NCI-H524 (cell line): ENCODE results near the gene TUBB2B.

Experiments
- DNase-seq, 2 experiments: peaks; one replicate each; lab custom pipeline; 2025; lab: John Stamatoyannopoulos, UW

TUBB2B gene

GRCh38 chr6:3232017-3232945 is 4.8 kb upstream of the TUBB2B start:
- peak in 1 of 2 experiments; percentile 57 for DNase-seq

DNA sequence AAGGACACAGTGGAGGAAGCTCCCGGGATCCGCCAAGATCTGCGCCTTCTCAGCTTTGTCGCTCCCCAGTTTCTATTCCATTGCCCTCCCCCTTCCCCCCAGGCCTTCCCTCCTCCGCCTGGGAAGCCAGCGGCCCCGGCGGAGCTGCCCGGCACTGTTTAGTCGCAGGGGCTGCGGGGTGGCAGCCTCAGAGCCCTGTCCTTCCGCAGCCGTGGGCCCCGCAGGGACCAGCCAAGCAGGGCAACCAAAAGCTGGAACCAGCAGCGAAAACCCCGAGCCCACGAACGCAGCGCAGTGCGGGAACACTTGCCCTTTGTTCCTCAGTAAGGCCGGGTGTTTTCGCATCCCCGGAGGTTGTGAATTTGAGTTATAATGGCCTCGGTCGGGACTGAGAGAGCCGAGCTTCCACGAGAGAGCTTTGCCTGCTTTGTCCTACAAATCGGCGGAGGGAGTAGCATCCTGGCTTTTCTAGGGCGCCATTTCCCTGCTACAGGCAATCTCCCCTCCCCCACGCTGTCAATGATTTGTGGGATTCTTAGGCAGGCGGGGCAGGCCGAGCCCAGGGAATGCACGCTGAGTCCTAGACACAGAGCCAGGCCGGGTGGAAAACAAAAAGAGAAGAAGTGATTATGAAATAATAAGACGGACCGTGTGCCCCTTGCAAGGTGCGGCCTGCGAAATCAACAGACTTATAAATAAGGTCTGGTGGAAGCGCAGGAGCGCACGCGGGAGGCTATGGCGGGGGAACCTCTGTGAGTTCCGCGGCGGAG is 4.0 kb upstream of the TUBB2B start:
- DNase-seq = peak; percentile 86 to 87

DNA sequence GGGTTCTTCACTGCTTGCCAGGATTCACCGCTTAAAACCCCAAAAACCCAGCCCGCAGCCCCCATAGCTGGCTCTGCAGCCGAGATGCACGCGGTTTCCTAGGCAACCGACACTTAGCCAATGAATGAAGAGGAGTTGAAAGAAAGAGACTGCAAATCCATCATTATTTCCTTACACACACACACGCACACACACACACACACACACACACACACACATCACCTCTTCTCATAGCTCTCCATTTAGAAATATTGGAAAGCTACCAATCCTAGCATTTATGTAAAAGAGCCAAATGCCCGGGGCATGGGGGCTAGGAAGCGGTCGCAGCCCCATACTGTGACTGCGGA is 3.4 kb upstream of the TUBB2B start:
- peak; percentile 82 to 84 for DNase-seq

GRCh38 chr6:3230256-3230882 is 2.9 kb upstream of the TUBB2B start:
- no peak for DNase-seq

GRCh38 chr6:3229566-3230178 is 2.2 kb upstream of the TUBB2B start:
- peak; percentile 75 to 76 for DNase-seq

DNA sequence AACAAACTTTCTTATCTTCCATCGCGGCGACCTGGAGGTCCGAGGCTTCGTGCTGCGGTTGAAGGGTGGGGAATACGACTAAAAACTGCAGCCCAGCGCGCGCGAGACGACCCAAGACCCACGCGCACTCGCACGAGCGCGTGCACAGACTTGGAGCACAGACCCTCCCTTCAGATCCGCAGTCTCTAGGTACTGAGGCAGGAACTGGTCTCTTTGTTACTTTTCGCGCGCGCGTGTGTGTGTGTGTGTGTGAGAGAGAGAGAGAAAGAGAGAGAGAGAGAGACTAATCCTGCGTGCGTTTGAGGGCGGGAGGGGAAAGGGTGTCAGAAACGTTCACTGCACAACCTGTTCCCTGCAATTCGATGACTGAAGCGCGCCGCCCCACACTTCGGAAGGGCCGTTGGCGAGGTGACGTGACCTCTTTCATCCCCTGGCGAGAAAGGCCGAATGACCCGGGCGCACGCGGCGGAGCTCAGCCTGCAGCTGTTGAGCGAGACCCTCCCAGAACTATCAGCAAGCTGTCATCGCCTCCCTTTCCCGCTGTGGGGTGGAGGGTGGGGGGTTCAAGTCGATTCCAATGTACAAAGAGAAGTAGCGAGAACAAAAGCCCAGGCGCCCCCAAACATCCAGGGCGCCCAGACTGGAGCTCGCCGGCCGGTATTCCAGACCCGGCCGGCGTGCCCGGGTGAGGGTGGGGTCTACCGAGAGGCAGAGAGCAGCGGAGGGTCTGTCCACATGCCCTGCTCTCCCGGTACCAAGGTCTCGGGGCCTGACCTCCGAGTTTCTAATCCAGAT is 1.5 kb upstream of the TUBB2B start:
- DNase-seq = peak; percentile 60 to 69

GRCh38 chr6:3228046-3228671 is 706 bp upstream of the TUBB2B start:
- peak; percentile 63 to 84 for DNase-seq

DNA sequence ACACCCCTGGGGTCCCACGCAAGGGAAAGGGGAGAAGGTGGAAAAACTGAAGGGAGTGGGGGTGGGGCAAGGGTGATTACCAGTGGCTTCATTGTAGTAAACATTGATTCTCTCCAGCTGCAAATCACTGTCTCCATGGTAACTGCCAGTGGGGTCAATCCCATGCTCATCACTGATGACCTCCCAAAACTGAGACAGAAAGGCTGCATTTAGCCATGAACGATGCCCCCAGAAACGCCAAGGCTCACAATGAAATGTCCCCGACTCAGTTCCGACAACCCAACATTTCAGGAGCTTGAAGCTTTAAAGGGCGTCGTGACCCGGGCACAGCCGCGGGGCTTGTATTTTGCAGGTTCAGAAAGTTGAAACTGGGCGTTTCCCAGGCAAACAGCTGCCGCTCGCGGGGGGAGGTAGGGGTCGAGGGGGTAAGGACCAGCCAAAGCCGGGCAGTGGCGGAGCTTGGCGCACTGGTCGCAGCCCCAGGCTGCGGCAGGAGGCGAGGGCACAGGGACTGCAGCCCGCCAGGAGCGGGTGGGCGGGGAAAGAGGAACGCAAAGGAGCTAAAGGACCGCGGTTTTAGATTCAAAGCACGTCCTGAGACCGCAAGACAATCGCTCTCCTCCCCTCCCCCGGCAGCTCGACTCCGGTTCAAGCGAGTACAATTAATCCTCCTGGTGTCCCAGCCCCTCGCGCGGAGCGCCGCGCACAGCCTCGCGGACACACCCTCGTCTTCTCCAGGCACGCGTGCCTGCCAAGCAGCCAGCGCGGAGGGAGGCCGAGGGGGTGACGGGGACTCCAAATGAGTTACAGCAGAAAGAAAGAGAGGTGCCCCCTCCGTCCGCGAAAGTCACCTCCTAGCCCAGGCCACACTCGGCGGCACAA is 731 bp downstream of the TUBB2B start:
- DNase-seq = peak; percentile 40 to 74

DNA sequence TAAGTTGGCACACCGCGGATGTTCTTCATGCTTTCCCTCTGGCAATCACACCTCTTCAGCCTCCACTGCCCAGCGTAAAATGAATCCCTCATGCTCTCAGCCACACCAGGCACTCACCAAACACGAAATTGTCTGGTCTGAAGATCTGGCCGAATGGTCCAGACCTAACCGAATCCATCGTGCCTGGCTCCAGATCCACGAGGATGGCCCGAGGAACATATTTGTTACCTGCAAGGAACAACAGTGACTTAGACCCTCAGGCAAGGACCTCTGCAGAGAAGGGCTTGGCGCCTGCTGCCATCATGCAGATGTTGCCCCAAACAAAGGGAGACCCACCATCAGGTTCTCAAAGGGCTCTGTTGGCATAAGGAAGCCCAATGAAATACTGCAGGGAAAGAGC is 1.4 kb downstream of the TUBB2B start:
- no peak for DNase-seq

GRCh38 chr6:3222506-3223038 is 4.9 kb downstream of the TUBB2B start:
- peak; percentile 7 to 54 for DNase-seq

- no peak for DNase-seq
Measured at GRCh38 chr6:3221578-3221977, 5.9 kb downstream of the TUBB2B start.

DNA sequence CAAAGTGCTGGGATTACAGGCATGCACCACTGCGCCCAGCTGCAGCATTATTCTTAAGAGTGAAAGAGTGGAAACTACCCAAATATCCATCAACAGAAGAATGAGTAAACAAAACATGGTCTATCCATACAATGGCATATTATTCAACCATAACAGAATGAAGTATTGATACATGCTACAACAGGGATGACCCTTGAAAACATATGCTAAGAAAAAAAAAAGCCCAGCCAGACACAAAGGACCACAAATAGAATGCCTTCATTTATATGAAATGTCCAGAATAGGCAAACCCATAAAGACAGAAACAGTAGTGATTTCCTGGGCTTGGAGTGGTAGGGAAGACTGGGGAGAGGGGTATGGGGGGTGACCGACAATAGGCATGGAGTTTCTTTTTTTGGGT is 7.1 kb downstream of the TUBB2B start:
- DNase-seq = no peak

GRCh38 chr6:3218266-3218665 is 9.2 kb downstream of the TUBB2B start:
- no peak for DNase-seq

- no peak for DNase-seq
Measured at GRCh38 chr6:3217286-3217685, 10.2 kb downstream of the TUBB2B start.

GRCh38 chr6:3214898-3215297 is 12.6 kb downstream of the TUBB2B start:
- DNase-seq = no peak

- DNase-seq = no peak
Measured at GRCh38 chr6:3213334-3213695, 14.1 kb downstream of the TUBB2B start.

DNA sequence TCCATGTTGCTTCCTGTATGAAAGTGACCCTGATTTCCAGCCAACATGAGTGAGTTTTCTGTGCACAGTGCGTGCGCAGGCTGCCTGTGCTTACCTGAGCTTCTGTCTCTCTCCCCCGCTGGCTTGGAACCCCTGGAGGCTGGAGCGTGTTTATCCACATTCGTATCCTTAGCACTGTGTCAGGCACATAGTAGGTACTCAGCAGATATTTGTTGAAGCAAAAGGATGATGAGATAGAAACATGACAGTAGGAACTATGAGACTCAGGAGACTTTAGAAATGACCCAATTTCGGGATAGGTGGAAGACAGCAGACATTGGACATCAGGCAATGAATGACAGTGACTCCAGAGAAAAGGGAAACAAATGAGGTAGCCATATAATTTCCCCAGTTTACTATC is 15.2 kb downstream of the TUBB2B start:
- no peak for DNase-seq

DNA sequence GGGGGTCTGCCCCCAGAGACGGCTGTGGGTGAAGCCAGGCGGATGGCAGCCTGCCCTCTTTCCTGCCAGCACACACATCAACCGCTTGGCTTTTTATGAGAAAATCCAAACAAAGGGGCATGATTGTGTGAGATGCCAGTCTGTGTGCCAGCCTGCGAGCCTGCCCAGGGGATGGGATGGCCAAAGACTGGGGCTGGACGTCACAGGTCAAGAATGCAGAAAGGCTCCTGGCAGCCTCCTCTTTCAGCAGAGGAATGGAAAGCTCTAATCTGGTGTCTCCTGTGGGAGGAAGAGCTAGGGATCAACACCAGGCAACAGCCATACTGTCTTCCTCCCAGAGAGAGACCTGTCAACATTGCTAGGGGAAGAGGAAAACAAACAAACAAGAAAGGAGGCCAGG is 15.8 kb downstream of the TUBB2B start:
- no peak for DNase-seq

- DNase-seq = no peak
Measured at GRCh38 chr6:3210024-3210610, 17.3 kb downstream of the TUBB2B start.
